Placental pericyte (primary cell): ENCODE measurements around the gene VWA5B1. TPM values are rescaled to one million over a fixed set of nuclear protein-coding genes. Genes with fewer than 3 reads are reported as not detected.

Experiments used
- total RNA-seq: library from RNA; depleted of rRNA; stranded (reverse); fragments of >200 nt; gene quantifications from 2 replicates; pipeline ENCODE4 v1.2.3, GENCODE V29; 2012

VWA5B1 gene, protein sequence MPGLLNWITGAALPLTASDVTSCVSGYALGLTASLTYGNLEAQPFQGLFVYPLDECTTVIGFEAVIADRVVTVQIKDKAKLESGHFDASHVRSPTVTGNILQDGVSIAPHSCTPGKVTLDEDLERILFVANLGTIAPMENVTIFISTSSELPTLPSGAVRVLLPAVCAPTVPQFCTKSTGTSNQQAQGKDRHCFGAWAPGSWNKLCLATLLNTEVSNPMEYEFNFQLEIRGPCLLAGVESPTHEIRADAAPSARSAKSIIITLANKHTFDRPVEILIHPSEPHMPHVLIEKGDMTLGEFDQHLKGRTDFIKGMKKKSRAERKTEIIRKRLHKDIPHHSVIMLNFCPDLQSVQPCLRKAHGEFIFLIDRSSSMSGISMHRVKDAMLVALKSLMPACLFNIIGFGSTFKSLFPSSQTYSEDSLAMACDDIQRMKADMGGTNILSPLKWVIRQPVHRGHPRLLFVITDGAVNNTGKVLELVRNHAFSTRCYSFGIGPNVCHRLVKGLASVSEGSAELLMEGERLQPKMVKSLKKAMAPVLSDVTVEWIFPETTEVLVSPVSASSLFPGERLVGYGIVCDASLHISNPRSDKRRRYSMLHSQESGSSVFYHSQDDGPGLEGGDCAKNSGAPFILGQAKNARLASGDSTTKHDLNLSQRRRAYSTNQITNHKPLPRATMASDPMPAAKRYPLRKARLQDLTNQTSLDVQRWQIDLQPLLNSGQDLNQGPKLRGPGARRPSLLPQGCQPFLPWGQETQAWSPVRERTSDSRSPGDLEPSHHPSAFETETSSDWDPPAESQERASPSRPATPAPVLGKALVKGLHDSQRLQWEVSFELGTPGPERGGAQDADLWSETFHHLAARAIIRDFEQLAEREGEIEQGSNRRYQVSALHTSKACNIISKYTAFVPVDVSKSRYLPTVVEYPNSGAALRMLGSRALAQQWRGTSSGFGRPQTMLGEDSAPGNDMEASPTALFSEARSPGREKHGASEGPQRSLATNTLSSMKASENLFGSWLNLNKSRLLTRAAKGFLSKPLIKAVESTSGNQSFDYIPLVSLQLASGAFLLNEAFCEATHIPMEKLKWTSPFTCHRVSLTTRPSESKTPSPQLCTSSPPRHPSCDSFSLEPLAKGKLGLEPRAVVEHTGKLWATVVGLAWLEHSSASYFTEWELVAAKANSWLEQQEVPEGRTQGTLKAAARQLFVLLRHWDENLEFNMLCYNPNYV
- total RNA-seq, result not detected in 2 replicates

DNA sequence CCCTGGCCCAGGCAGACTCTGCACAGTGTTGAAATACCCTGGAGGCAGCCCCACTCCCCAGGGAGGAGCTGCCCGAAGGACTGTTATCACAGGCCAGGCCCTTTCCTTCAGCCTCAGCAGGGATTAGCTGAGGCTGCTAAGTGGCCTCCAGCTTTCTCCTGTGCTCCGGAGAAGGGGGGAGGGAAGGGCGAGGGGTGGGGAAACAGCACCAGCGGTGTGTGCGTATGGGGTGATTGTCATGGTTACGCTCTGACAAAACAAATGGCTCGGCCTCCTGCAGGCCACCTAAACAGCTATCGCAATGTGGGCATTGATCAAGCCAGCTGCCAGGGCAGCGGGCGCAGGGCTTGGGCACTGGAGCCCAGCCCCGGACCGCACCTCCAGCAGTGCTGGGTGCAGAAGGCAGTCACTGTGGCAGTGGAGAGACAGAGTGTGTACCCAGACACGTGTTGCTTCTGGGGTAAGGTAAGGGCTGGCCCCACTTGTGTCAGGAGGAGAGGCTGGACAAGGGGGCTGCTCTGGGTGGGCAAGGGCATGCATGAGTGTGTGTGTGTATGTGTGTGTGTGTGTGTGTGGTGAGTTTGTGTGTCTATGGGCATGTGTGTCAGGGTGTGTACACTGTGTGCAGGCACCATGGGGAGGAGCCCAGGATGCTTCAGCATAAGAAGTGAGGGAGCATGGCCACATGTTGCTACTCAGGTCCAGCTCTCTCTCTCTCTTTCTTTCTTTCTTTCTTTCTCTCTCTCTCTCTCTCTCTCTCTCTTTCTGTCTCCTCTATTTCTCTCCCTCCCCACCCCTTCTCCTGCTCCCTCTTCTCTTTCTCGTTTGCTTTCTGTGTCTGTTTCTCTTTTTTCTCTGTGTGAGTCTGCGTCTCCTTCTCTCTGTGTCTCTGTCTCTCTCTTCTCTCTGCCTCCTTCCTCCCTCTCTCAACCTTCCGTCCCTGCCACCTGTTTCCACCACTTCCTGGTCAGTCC is at the start of gene VWA5B1:
Gene VWA5B1 (plus strand): TSS at position 252 of the 974 bp plus-strand sequence. CDS start 19,727 bp downstream, outside the sequence.

Other genes starting within 250 kb of the VWA5B1 start
- gene PLA2G5, start 220.7 kb upstream of the VWA5B1 start, total RNA-seq, result not detected in 2 replicates
- not detected in 2 replicates for gene PLA2G2D, start 171.3 kb upstream of the VWA5B1 start, total RNA-seq
- not detected in 2 replicates for gene PLA2G2F, start 151.6 kb upstream of the VWA5B1 start, total RNA-seq
- not detected in 2 replicates for gene UBXN10, start 104.8 kb upstream of the VWA5B1 start, total RNA-seq
- gene PLA2G2C, start 104.4 kb upstream of the VWA5B1 start, total RNA-seq, result not detected in 2 replicates
- gene CAMK2N1, start 195.3 kb downstream of the VWA5B1 start, total RNA-seq, result 6.3 and 24.1 TPM in 2 replicates
- gene MUL1, start 217.3 kb downstream of the VWA5B1 start, total RNA-seq, result 47.9 and 57.0 TPM in 2 replicates